Measurements from ENCODE around the gene PTPA. TPM values are rescaled to one million over a fixed set of nuclear protein-coding genes. Genes with fewer than 3 reads are reported as not detected.

Gene PTPA
- total and polyA plus RNA-seq, 9 of the 15 experiments (the other 6 are each of a cell fraction or from before 2014, with no cell fraction given) = 1.7 to 121 (median 72.6) TPM

GRCh38 chr9:129181246-129181645 is 70.0 kb downstream of the PTPA start:
- no peak for ATAC-seq
- ChIA-PET POLR2A (no interaction called here), CTCF (ENCODE audit: low intra/inter-chr PET ratio) (no interaction called here)
- no peak for TF ChIP-seq SMAD1 (IDR thresholded peaks at IDR 0.05; ENCODE audit: low read depth, low read length, partially characterized antibody)
- TF ChIP-seq ZKSCAN1 (IDR thresholded peaks at IDR 0.05; ENCODE audit: low read depth, low read length) = 0 out of 2 replicates have a peak, but pooled peaks have one; percentile 14
- H3K9ac ChIP-seq (ENCODE audit: insufficient read depth in 1 of 2, low read depth in 2 of 2, low read length in 2 of 2) = no peak overlapping the region
- H3K4me1 ChIP-seq (replicated peaks in 1 of 2; ENCODE audit: control insufficient read depth in 2 of 2, insufficient read depth in 2 of 2, low read length in 2 of 2) = peaks cover 11 to 50% of the 10 kb centered on the region in 2 experiments; a peak in 4 of 5 replicates
- H3K27ac ChIP-seq (ENCODE audit: extremely low read depth, low read depth, low read length) = no peak overlapping the region
- H3K27me3 ChIP-seq (ENCODE audit: control insufficient read depth in 2 of 2, insufficient read depth in 2 of 2, low read length in 2 of 2) = no peaks in the 10 kb centered on the region; a peak in 1 of 5 replicates
- no peaks in the 10 kb centered on the region for H3K36me3 ChIP-seq (ENCODE audit: control insufficient read depth, insufficient read depth, low read length)
- no peaks in the 10 kb centered on the region for H3K9me1 ChIP-seq (ENCODE audit: control insufficient read depth, insufficient read depth, low read length)
- no peak overlapping the region for H3K4me3 ChIP-seq
- H4K20me1 ChIP-seq (replicated peaks; ENCODE audit: control insufficient read depth, insufficient read depth, low read length) = no peaks in the 10 kb centered on the region
- intact Hi-C loops (cut with micrococcal nuclease) = no loop called here
- no peaks in the 10 kb centered on the region for H3K9me3 ChIP-seq (replicated peaks; ENCODE audit: control insufficient read depth, insufficient read depth, low read depth, low read length)
- peaks cover 6% of the 10 kb centered on the region; the same call in 2 of the 3 replicates for H3K79me2 ChIP-seq (ENCODE audit: control insufficient read depth, insufficient read depth, low read length)
- DNase-seq (ENCODE audit: extremely low read depth in 1 of 4, low spot score in 3 of 4) = no peak
- no peak for FAIRE-seq
- no TSS peak for BruUV-seq (replicated peaks)
- 45% methylated on average over 5 of the region's 5 CpGs for WGBS (ENCODE audit: insufficient coverage, low coverage, missing lambda C conversion rate)
- no peak overlapping the region for H2AFZ ChIP-seq (ENCODE audit: low read depth, low read length)
- in situ Hi-C loops (cut with MboI) = no loop called here
- H3K4me2 ChIP-seq (ENCODE audit: insufficient read depth, low read length) = no peak overlapping the region

GRCh38 chr9:129182122-129182521 is 70.9 kb downstream of the PTPA start:
- H3K9ac ChIP-seq (ENCODE audit: insufficient read depth in 1 of 2, low read depth in 2 of 2, low read length in 2 of 2) = no peak overlapping the region
- WGBS (ENCODE audit: insufficient coverage, low coverage, missing lambda C conversion rate) = 72% methylated on average over 3 of the region's 4 CpGs
- TF ChIP-seq SP1 (CRISPR knock-in tag; IDR thresholded peaks at IDR 0.05) = 0 out of 2 replicates have a peak, but pooled peaks have one; percentile 5
- TF ChIP-seq ZNF609 (CRISPR knock-in tag; IDR thresholded peaks at IDR 0.05; ENCODE audit: borderline replicate concordance) = peak; percentile 65; the same call in 1 of the 2 replicates
- 0 out of 4 replicates have a peak, but pooled peaks of 1 of the 2 experiments have one; percentile 8 for TF ChIP-seq MAZ (CRISPR knock-in tag; conservative IDR thresholded peaks at IDR 0.05 in 1 of 2, IDR thresholded peaks at IDR 0.05 in 1 of 2)
- no peak for TF ChIP-seq ZNF699 (CRISPR knock-in tag; IDR thresholded peaks at IDR 0.05; ENCODE audit: insufficient replicate concordance)
- peaks cover 3% of the 10 kb centered on the region; the same call in 1 of the 2 replicates for H3K9me3 ChIP-seq (replicated peaks; ENCODE audit: control insufficient read depth, insufficient read depth, low read depth, low read length)
- H3K4me1 ChIP-seq (replicated peaks in 1 of 2; ENCODE audit: control insufficient read depth in 2 of 2, insufficient read depth in 2 of 2, low read length in 2 of 2) = peaks cover 11 to 41% of the 10 kb centered on the region in 2 experiments; a peak in 4 of 5 replicates
- BruUV-seq (replicated peaks) = no TSS peak
- ChIA-PET POLR2A (interaction anchor here (0.6 to 1.3 kb wide), 4 partner anchors 9 to 519 kb away, joined by 3 to 4 read pairs (median 4); no protein-coding TSS in a partner anchor), CTCF (ENCODE audit: low intra/inter-chr PET ratio) (no interaction called here)
- no peaks in the 10 kb centered on the region for H3K36me3 ChIP-seq (ENCODE audit: control insufficient read depth, insufficient read depth, low read length)
- no peak overlapping the region for H3K27ac ChIP-seq (ENCODE audit: extremely low read depth, low read depth, low read length)
- no peak overlapping the region for H2AFZ ChIP-seq (ENCODE audit: low read depth, low read length)
- H3K79me2 ChIP-seq (ENCODE audit: control insufficient read depth, insufficient read depth, low read length) = peaks cover under 1% of the 10 kb centered on the region; the same call in 1 of the 3 replicates
- no peaks in the 10 kb centered on the region for H3K9me1 ChIP-seq (ENCODE audit: control insufficient read depth, insufficient read depth, low read length)
- no peak overlapping the region for H3K4me3 ChIP-seq
- intact Hi-C loops (cut with micrococcal nuclease) = no loop called here
- ATAC-seq = no peak
- H3K4me2 ChIP-seq (ENCODE audit: insufficient read depth, low read length) = no peak overlapping the region
- in situ Hi-C loops (cut with MboI) = no loop called here
- no peak for FAIRE-seq
- no peak for DNase-seq (ENCODE audit: extremely low read depth in 1 of 4, low spot score in 3 of 4)
- no peaks in the 10 kb centered on the region; a peak in 1 of 5 replicates for H3K27me3 ChIP-seq (ENCODE audit: control insufficient read depth in 2 of 2, insufficient read depth in 2 of 2, low read length in 2 of 2)
- no peaks in the 10 kb centered on the region for H4K20me1 ChIP-seq (replicated peaks; ENCODE audit: control insufficient read depth, insufficient read depth, low read length)
